AML-193 (cell line): ENCODE data around the gene CLTCL1.

Experiments used
- DNase-seq, 2 experiments: peaks; one replicate each; lab custom pipeline; 2025; lab: John Stamatoyannopoulos, UW

CLTCL1 gene

DNA sequence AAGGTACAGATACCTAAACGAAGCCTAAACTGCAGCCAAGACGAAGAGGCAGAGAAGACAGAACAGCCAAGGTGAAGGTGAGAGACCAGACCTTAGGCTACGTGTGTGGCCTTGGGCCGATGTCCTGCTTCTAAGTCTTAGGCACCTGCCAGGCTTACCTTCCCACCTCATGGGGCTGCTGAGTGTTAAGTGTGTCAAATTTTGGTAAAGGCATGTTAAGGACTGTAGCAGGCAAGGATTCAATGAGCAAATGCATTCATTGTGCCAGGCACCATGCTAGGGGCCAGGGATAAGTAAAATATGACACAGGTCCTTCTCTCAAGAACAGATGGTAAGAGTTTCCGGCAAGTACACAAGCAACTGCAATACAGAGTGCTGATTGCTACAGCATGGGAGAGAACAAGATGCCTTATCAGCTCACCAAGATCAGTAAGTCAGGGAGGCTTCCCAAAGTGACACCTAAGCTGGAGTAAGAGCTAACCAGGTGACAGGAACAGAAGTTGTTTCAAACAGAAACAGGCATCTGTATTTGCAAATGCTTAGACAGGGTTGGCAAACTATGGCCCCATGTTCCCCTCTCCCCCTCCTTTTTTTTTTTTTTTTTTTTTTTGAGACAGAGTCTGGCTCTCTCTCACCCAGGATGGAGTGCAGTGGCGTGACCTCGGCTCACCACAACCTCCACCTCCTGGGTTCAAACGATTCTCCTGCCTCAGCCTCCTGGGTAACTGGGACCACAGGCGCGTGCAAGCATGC, 46.7 kb downstream of the CLTCL1 start:
- DNase-seq: no peak

DNA sequence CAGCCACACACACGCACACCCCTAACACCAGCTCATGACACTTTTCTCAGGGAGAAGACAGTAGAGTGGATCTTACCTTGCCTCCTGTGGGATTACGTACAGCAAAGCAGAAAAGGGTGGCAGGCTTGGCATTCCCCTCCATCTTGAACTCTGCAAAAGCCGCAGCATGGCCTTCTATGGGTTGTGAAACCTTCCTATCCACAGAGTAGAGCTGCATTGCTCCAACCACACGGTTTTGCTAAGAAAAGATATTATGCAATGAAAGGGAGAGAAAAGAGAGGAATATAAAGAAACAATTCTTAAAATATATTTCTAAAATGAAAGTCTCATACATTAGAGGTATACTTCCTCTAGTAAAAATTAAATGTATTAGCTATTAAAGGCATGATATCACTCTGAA, 48.8 kb downstream of the CLTCL1 start:
- DNase-seq: peak; percentile 32 to 34

DNA sequence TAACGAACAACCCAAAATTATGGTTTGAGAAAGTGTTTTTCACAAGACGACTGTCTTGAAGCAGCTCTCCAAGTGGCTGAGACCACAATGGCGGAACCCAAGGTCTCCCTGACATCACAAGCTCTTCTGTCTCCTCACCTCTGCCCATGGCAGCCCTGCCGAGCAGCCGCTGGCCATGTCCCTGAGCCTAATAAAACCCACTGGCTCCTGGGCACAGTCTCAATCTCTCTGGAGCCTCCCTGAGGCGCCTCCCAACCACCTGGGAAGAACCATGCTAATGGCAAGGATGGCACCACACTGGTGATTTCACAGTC, 50.0 kb downstream of the CLTCL1 start:
- DNase-seq: no peak

DNA sequence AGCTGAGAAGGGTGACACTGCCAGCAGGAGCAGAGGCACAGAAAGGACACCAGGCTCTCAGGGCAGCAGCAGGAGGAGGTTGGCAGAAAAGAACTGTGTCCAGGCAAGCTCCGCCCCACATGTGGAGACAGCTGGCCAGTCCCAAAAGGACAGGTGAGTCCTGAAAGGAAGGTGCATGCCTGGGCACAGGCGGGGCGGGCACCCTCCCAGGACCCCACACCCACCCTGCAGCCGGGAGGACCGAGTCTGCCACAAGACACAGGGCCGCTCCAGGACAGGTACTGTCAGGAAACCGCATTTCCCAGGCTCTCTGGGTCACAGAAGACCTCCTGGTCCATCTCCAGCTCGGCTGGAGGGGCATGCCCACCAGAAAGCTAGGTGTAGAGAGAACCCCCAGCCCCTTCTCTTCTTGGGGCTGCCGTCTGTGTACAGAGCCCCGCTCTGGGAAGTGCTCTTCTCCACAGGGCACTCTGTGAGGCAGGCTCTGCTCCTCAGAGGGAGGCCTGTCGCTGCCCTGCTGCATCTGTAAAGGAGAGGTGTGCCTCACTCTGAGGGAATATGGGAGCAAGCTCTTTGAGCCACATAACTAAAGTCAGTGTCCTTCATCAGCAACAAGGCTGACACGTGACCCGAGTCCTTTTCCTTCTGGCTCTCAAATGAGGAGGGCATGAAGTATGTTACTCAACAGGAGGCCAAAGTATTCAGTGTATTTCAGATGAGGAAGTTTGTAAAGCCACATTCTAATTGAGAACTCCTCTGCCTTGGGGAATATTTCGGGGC, 50.5 kb downstream of the CLTCL1 start:
- DNase-seq: peak; percentile 54 to 55

DNA sequence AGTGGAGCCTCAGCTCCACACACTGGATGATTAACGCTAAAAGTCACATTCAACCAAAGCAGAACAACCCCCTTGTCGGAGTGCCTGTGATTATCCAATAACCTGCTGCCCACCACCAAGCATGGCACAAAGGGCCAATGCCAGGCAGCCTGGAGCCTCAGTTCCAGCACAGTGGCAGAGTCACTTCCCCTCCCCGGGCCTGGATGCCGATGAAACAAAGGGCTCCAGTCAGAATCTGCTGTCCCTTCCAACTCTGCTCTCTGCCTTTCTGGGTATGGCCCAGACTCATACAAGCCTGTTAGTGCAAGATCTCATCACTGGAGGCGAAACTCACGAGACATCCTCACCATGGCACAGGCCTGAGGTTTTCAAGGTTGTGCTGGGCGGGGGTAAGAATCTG, 52.1 kb downstream of the CLTCL1 start:
- DNase-seq: no peak

DNA sequence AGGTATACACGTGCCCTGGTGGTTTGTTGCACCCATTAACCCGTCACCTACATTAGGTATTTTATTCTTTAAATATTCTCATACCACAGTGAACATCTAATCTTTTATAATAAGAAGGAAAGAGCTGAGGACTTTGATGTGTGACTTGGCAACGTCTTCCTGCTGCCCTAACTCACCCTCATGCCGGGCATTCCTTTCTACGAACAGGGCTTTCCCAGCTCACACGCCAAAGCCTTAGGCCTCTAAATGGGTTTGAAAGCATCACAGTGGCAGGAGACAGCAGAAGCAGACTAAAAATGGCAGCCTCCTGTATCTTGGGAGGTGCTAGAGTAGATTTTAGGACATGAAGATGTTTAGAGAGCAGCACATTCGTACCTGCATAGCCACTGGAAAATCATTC, 52.6 kb downstream of the CLTCL1 start:
- no peak for DNase-seq

DNA sequence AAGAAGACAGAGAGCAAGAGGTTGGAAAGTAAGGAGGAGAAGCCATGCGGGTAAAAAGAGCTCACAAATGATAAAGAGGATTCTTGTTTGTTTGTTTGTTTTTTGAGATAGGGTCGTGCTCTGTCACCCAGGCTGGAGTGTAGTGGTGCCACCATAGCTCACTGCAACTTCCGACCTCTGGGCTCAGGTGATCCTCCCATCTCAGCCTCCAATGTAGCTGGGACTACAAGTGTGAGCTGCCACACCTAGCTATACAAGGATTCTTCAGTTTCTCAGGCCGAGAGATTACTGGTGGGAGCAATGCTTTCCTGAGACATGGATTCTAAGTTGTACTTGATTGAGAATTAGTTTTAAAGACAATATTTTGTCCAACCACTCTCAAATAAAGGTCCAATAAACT, 55.6 kb downstream of the CLTCL1 start:
- no peak for DNase-seq

DNA sequence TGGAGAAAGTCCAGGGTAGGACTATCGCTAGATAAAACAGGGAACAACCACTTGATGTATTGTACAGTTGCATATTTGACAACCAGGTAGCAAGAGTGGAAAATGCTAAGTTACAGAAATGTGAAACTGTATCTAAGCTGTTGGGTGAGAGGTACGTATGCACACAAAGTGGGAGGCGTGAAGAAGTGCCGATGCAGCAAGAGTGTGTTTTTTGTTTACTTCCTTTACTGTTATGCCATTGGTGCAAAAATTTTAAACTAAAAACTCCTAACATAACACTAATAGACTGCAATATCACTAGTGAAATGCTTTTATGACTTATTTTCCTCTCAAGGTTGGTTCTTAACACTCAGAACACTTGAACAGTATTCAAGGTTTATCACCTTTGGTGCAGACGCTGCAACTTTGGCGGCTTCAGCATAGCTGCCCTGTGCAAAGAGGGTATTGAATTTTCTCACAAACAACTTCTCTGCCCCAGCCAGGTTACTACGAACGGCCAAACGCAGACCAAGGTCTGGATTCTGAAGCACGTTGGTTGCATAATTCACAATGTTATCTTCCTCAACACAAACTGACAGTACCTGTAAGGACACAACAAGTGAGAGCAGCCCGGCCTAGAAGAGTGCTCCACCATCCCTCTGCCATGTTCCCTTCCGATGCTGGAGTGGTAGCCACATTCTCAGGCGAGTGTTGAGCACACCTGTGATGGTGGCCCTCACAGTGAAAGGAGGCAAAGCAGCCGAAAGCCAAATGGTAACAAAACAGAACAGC, 57.2 kb downstream of the CLTCL1 start:
- DNase-seq: no peak

DNA sequence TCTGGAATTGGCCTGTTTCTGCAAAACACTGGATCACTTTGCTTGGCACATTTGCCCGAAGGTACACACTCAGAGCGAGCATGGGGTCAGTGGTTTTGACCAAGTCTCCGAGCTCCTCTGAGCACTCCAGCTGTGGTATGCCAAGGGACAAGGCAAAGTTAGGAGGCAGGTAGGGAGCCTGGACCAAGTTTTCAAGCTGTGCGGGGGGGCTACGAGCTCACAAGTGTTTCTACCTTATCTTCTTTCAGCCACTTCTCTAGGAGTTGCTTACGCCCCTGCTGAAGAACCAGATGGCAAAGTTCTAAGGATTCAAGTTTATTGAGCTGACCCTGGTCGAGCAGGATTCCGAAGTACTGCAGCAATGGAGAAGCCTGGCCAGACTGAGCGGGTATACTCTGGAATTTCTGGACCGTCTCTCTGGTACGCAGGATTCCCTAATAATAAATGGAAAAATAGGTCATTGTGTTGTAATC, 58.3 kb downstream of the CLTCL1 start:
- DNase-seq: no peak

DNA sequence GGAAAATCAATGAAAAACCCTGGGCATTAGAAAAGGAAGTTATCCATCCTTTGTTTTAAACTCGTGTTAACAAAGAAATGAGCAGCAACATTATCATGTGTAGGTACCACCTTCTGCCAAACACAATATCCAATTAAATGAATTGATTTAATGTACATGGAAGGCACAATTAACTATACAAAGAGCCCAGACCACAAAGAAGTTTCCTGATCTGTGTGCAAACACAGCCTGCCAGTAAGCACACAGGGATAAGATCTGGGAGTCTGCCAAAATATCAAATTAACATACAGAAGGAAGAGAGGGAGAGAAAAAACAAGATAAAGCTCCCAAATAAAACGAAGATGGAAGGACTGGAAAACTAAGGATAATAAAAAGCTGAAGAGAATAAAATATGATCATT, 58.9 kb downstream of the CLTCL1 start:
- no peak for DNase-seq

DNA sequence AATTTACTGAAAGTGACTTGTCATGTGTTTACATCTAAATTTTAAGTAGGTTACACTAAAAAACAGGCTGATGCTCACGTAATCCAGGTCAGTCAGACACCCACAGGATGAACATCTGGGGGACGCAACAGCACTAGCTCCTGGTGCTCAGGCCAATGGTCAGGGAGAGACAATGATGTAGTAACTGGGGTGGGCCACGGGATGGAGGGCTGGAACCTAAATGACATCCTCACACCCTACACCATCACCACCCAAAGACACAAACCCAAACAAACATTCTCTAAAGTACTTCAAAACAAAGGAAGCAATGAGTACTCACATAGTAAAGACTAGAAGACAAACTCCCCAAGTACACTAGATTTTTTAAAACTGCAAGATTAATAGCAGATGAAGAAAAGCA, 59.5 kb downstream of the CLTCL1 start:
- no peak for DNase-seq

DNA sequence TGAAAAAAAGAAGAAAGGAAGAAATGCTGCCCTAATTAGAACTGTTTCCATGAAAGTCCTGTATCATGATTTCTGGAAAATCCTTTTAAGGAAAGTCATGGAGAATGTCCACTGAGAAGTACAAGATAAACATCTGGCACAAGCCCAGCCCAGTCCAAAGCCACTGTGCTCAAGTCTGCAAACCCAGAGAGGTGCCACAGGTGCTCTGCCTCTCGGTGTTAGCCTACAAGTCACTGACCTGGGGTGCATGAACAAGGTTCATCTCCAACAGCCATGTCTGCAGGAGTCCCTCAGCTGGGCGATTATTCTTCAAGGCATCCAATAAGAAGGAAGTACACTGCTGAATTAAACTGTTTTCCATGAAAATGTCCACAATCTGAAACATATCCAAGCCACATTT, 61.9 kb downstream of the CLTCL1 start:
- no peak for DNase-seq

DNA sequence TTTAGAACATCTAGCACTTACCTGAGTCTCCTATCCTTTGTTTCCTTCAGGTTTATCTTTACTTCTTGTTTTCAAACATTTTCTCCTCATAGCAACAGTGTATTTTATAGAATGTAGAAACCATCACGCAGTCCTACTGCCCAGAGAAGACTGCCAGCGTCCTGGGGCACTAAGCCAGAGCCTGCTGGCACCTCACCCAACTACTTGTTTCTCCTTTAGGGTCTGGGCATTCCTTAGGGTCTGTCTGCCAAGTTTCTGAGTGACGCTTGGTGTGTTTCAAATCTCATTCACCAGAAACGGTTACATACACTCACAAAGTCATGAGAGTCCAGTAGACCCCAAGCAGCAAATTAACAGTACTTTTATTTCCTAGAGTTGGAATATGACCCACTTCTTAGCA, 63.3 kb downstream of the CLTCL1 start:
- DNase-seq: no peak

DNA sequence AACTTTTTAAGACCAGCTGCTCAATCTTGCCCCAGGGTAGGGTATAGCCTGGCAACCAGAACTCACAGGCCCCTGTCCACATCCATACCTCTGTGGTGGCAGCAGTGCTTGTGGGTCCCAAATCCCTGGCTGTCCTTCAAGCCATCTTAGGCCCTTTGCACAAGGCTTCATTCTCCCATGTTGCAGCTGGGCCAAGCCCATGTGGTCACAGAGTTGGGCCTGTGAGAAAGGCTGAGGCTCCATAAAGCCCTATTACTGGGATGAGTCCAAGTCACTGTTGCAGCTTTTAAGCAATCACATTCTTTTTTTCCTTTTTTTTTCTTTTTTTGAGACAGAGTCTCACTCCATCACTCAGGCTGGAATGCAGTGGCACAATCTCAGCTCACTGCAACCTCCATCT, 65.1 kb downstream of the CLTCL1 start:
- DNase-seq: no peak

DNA sequence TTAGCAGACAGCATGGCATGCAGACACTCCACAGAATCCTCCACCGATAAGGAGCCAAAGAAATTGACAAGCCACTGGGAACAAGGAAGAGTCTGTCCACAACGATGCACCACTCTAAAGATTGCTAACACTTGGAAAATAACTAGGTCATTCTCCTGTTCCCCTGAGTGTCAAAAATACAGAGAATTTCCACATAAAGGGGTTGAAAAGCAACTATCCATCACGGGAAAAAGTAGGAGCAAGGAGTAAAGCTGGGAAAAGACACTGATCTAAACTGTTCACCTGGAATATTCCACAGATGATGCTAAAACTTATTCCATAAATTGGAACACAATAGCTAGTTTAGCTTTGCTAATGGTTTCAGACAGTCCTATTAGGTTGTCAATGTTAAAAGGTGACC, 66.0 kb downstream of the CLTCL1 start:
- DNase-seq: no peak

DNA sequence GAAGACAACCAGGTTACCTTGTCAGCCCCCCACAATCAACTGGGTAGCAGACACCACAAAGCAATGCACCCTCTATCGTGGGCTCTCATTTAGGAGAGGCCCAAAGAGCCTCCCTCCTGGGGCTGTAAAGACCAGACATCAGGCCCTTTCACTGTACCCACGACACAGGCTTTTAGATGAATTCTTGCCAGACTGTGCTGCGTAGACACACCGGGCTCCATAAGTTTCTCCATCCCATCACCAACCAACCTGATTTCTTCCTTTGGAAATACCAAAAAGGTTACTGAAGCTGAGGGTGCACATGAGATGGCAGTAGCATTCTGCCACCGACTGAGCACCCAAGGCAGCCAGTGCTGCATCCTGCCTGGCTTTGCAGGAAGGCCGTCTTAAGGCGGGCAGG, 66.5 kb downstream of the CLTCL1 start:
- DNase-seq: no peak

DNA sequence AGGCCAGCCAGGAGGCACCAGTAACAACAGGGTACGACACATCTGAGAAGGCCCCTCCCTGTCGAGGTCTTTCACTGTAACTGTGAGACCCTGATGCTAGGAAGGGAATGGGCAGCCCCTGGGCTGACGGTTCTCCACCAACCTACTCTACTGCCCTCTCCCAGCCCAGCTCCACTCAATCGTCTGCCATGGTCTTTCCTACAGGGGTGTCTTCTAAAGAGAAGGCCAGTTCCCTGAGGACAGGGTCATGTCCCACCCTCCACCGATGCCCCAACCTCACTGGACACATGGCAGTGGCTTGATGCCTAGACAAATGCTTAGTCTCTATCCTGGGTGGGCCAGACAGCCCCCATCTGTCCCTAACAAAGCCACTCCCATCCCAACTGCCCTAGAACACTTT, 67.0 kb downstream of the CLTCL1 start:
- no peak for DNase-seq

DNA sequence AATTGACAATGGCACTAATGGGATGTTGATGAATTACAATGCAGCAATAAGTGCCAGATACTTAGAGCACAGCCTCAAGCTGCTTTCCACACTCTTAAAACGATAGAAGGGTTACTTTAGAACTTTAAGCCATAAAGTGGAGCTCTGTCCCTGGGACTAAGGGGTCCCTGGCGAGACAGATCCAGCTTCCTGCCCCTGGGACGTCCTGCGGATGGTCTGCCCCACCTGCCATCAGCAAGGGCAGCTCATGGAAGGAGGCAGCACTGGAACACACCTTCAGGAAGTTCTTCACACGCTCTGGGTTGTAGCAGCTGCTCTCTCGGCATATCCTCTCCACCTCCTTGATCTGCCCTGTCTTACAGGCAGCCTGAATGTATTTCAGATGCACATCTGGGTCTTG, 67.9 kb downstream of the CLTCL1 start:
- no peak for DNase-seq

DNA sequence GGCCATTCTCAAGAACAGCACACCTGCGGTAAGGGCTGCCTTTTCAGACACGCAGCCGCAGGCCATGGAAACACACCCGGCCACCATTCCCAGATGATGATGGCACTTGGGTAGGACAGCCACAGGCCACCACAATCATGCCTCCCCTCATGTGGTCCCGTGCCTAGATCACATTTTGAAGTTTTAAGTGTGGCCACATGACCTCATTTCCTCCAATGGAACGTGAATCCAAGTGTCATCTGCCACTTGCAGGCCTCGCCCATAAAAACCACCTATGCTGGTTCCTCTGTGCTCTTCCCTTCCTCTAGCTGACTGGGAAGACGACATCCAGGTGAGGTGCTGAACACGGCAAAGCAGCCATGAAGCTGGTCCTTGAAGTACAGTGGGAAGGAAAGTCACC, 68.4 kb downstream of the CLTCL1 start:
- DNase-seq: no peak

DNA sequence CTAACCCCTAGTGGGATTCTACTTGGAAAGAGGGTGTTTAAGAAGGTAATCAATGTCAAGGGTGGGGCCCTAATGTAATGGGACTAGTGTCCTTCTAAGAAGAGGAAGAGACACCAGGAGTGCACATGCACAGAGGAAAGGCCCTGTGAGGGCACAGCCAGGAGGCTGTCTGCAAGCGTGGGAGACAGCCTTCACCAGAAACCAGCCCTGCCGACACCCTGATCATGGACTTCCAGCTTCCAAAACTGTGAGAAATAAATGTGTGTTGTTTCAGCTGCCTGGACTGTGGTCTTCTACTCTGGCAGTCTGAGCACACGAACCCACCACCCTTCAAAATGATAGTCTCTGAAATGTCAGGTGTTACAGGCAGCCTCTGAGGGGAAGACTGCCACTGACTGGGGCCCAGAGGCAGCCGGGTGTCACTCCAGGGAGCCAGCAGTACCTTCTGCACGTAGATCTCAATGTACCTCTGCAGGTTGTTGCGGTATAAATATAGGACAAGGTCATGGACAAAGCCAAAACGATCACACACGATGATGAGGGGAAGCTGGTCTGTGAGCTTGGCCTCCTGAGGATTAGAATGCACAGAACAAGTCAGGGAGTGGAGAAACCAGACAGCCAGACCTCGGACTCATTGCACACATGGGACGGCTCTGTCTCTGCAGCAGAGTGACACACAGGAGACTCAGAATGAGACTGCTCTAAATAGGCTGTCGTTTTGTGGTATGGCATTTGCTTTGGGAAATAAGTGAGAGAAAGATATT, 69.1 kb downstream of the CLTCL1 start:
- DNase-seq: no peak

DNA sequence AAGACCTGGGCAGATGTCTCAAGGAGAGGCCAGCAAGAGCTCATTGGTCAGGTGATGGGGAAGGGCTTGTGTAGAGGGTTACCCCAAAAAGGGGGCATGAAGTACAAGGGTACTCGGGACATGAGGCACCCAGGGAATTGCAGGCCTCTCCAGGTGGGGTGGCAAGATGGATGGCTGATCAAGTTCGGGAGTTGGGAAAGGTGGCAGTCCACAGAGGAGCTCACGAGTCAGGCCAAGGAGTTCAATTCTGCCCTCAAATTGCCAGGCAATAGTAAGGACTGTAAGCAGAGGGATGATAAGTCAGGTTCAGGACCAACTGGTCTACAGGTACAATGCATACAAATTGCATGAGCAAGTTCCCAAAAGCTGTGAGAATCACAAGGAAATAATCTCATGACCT, 70.7 kb downstream of the CLTCL1 start:
- no peak for DNase-seq

DNA sequence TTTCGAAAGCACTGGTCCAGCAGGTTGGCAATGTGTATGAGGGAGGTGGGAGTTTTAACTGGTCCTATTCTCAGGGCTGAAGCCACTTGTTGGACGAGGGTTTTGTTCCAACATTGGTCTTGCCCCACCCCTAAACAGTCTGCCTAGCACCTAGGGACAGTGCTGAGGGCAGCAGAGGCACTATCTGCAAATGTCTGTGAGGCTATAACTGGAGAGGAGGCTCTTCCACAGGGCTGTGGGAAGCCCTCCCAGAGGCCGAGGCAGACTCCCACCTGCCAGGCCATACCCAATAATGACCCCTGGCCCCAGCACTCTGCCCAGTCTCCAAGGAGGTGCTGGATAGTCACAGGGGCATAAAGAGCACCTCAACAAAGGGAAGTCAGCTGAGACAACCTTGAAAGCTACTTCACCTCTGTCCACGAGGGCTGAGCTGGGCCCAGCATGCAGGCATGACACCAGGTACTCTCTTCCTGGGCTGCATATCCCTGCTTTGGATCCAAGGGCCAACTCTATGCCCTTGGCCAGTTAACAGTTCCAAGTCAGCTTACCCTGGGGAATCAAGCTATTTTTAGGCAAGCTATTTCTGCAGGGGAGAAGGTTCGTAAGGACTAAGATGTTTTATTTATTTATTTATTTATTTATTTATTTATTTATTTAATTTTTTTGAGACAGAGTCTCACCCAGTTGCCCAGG, 72.8 kb downstream of the CLTCL1 start:
- no peak for DNase-seq
